ENCODE results near the gene TLDC2.

Gene TLDC2

DNA sequence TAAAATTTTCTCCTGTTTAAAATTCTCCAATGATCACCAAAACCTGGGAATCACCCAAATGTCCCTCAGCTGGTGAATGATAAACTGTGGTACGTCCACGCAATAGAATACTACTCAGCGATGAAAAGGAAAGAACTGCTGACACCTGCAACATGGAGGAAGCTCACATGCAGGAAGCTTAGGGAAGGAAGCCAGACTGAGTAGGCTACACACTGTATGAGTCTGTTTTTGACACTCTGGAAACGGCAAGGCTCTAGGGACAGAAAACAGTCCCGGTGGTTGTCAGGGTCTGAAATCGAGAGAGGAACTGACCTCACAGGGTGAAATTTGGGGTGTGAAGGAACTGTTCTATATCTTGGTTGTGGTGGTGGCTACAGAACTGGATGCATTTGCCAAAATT, 25.2 kb upstream of the TLDC2 start:
- DNase-seq: no peak

DNA sequence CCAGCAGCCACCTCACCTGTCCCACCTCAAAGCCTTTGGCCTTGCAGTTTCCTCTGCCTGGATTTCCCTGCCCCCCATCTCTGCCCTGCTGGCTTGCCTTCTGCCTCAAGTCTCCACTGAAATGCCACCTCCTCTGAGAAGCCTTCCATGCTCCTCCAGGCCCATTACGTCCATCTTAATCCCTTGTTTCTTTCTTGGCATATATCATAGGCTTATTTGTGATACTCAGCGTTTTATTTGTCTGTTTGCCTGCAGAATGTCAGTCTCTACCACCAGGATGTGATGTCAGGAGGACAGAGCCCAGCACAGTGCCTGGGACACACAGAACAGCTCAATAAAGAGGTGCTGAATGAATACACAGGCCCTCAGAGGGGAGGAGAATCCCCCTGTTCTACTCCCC, 24.4 kb upstream of the TLDC2 start:
- DNase-seq: no peak

DNA sequence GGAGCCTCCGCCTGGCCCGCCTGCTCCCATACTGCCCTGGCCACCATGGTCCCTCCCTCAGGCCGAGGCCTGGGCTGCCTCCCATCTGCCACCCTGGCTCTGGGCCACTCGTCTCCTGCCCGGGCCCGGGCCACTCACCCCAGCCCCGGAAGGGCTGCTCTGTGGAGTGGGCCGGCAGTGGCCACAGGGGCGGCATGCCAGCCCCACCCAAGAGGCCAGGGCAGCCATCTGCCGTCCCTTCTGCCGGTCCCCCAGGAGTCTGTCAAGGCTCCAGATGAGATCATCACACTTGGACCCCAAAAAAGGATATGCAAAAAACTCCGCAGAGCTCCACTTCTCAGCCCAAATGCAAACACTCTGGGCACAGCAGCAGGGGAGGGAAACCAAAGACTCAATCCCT, 23.8 kb upstream of the TLDC2 start:
- DNase-seq: no peak

DNA sequence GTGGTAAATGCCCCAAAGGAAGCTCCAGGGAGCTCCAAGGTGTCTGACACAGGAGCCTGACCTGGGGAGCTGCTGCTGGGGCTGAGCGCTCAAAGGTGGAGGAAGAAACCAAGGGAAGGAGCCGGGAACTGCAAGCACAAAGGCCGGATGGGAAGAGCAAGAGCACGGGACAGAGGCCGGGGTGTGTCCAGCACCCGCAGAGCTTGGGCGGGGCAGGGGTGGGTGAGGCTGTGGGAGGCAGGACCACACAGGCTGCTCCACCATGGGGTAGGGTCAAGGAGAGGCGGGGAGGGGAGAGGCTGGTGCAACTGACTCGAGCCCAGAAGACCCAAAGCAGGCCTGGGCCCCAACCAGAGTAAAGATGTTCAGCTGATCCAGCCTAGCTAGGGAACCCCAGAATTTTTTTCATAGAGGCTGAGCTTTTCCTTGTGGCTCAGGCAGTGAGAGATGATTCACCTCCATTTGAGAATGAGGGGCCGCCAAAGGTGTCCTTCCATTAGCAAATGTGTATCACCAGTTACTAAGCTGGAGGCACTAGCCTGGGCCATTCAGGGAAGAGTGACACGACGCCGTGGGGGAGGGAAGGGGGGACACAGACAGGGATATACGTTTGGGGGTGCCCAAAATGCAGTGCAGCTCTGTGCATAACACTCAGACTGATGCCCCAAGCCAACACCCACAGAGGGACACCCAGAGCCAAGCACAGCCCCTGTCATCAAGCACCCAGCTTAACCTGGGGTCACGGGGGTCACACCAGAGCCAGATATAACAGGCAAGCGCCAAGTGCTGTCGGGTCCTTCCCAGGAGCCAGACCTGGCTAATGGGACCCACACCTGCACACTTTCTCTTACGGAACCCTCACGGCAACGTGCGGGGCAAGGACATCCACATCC, 21.3 kb upstream of the TLDC2 start:
- DNase-seq: no peak

DNA sequence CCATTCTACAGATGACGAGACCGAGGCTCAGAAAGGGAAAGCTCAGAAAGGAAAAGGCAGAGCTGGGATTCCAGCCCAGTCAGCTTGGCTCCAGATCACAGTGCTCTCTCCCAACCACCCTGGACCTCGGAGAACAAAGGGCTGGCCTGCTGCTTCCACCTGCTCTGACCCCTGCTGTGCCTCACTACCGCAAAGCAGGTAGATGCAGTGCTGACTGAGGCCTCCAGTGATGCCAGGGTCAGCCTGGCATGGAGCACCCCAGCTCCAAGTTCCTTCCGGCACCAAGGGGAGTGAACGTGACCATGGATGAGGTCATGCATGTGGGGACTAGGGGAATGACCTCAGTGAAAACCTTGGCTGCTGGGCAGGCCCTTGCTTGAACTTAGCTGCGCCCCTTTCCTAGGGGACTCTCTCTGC, 20.7 kb upstream of the TLDC2 start:
- no peak for DNase-seq

DNA sequence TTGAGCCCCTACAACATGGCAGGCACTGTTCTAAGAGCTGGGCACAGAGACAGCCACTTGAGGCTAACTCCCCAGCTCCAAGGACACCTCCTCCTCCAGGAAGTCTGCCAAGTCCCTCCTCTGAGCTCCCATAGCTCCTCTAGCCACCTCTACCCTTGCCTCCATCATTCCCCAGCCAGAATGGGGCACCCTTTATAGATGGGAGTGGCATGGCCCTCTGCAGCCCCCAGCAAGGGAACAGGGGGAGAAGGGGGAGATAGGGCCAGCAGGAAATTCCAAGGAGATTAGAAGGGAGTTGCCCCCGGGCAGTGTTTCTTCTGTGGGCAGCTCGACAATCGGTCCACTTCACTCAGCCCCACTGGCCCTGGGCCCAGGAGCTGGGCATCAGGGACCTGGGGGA, 19.7 kb upstream of the TLDC2 start:
- DNase-seq: no peak

DNA sequence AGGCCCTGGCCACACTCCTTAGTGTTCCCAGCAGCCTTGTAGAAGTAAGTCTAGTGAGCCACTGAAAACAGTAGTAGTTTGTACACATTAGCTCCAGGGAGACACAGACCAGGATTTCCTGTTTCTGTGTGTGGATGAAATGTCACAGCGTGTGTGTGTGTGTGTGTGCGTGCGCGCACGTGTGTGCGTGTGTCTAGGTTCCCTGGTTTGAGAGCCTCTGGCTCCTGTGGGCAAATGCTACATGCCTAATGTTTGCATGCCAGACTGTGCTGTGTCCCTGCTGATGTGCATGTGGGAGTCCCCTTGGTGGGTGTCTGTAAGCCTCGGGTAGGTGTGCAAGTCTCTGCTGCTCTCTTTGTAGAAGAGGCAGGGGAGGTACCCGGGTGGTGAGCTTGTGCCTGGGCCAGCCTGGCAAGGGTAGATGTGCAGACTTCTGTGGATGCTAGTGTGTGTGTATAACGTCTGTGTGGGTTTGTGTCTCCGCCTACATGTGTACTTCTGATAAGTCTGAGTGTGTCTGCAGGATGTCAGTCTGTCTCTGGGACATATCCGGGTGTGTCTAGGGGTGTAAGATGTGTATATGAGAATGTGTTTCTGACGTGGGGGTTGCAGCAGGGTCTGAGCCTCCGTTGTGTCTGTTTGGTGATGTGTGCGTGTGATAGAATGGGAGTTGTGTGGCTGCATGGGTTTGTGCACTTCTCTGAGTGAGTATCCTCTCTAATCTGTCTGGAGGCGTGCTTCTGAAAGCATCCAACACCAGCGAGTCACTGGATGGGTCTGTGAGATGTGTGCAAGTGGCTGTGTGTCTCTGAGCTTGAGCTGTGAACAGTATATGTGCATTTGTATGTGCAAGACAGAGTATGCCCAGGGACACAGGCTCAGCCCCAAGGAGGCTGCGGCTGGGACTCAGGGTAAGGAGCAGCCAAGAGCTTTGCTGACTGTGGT, 19.0 kb upstream of the TLDC2 start:
- no peak for DNase-seq

DNA sequence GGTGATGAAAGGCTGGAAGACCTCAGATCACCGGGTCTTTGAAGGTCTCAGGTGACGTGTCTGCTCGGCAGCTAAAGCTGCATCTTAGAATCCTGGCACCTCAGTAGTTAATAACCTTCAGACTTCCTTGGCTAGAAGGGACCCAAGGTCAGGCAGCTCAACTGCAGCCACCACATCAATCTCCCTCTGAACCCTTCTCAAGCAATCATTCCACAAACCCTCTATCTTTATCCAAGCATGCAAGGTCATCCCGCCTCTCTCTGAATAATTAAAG, 16.7 kb upstream of the TLDC2 start:
- DNase-seq: no peak

DNA sequence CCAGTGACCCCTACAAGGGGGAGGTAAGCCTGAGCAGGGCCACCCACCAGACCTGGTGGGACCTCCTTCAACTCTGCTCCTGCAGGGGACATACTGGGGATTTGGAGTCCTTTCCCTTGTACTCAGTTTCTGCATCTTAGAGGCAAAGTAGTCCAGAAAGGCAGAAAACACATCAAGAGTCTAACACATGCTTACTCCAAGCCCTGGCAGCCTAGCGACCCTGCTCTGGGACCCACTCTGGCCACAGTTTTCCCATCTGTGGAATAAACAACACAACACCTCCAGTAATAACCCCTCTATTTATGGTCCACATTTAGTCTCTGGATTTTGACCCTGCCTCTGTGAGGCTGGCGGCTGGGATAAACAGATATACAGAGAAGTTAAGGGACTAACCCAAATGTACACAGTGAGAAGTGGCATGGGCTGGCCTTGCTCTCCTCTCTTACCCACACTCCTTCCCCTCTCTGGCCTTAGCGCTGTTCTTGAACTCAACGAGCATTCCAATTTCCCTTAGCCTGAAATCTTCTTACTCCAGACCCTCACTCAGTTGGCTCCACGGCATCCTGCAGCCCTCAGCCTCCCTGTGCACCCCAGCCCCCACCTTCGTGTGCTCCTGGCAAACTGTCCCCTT, 16.1 kb upstream of the TLDC2 start:
- DNase-seq: no peak

DNA sequence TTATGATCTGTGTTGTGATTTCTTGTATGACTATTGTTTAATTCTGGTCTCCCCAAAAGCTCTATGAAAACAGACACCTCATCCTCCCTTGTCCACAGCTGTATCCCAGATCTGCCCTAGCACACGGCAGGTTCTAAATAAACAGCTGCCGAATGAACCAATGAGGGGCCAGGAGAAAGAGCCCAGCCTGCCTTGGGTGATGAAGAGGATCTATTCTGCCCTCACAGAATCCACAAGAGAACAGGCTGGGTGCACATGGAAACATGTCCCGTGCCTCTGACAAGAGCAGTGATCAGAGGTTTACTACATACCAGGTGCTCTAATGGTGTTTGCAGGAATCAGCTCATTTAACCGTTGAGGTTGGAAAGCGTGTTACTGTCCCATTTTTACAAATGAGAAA, 15.6 kb upstream of the TLDC2 start:
- no peak for DNase-seq

DNA sequence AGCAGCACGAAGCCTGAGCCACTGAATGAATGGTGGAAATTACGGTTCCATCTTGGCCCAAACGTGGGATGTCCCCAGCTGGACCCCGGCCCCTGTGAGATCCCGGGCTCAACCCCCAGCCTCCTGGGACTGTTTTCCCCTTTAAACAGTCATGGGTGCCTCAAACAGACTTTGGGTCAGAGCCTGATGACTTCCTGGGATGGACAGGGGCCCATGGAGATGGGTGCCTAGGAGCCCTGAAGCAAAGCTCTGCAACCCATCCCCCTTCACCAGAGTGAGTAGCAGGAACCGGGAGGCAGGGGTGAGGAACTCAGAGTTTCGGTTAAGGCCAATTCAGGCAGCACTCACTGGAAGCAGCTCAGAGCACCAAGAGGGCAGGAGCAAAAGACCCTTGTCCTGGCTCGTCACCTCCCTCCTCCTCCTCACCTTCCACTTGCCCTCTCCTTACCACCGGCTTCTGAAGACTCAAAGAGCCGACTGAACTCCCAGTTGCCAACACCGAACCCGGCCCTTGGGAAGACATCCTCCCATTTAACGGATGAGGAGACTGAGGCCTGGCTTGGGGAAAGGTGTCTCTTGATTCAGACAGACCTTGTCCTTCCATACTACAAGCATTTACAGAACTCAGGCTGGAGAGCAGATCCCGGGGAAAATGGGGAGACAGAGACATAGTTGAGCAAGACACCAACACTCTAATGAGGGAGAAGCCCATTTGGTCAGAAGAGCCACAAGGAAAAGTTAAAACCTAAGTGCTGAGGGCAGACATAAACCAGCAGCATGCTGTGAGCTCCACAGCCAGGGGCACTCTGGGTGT, 14.9 kb upstream of the TLDC2 start:
- DNase-seq: no peak

DNA sequence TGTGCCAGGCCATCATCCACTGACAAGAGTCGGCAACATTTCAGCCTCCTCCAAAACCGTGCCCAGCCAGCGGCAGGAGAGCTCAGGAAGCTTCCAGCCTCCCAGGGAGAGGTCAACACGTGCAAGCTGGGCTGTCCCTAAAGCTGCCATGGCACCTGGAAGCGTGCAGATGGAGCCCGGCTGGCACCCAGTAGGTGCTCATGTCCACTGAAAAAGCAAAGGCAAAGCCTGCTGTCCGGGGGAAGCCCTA, 14.4 kb upstream of the TLDC2 start:
- no peak for DNase-seq

DNA sequence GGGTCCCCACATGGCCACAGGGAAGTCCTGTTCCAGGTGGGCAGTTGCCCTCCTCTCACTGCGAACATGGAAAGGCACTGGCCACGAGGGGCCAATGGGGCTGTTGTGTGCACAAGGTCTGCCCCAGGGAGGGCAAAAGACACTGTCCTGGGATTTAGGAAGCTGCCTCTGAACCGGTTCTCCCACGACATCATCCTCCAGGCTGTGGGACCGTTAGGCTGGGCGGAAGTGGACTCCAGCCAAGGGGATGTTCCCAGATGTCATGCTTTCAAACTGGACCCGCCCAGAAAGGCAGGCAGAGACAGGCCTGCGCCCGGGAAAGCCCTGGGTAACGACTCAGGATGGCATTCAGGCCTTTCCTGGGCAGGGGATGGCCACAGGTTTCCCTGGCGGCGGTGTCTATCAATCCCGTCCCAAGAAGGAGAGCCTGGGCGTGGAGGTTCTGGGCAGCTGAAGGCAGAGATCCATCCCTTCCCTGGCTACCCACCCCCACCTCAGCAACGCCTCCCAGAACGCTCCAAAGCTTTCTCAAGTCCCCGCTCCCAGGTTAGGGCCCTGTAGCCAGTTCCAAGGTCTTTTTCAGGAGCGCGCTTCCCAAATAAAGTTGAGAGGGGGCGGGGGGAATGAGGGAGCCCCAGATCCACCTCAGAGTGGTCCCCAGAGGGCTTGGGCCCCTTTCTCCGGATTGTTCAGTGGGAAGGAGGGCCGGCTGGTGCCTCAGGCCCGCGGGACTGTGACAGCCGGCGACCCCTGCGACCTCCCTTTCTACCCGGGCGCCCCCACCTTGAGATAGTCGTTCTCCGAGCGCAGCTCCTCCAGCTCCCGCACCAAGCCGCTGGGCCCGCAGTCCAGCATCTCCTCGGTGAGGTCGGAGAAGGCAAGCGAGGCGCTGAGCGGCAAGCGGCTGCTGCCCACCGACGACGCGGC, 13.8 kb upstream of the TLDC2 start:
- DNase-seq: no peak

DNA sequence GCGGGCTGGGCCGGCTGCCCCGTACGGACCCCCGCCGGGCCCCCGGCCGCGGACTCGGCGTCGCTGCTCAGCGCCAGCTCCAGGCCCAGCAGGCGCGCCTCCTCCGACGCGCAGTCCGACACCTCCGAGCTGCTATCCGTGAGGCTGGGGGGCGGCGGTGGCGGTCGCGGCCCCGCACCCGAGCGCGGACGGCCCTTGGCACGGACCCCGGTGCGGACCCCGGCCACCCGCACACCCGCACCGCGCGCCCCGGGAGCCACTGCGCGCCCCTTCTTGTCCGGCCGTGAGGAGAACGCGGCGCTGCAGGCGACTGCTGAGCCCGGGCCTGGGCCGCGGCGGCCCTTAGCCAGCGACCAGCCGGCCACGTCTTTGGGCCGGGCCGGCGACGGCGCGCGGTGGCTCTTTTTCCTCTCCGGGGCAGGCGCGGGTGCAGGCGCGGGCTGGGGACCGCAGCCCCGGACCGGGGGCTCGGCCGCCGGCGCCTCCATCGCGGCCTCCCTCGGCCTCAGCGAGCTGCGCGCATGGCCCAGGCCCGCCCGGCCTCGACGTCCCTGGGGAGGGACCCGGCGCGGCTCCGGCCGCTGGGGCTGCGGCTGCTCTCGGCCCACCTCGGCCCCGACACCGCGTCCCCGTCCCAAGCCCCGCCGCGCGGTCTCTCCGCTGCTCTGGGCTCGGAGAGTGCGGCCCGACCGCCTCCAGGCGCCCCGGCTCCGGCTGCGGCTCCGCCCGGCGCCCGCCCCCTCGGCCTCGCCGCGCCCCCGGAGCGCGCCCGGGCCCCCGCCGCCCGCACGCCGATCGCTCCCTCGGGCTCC, 12.9 kb upstream of the TLDC2 start:
- no peak for DNase-seq

DNA sequence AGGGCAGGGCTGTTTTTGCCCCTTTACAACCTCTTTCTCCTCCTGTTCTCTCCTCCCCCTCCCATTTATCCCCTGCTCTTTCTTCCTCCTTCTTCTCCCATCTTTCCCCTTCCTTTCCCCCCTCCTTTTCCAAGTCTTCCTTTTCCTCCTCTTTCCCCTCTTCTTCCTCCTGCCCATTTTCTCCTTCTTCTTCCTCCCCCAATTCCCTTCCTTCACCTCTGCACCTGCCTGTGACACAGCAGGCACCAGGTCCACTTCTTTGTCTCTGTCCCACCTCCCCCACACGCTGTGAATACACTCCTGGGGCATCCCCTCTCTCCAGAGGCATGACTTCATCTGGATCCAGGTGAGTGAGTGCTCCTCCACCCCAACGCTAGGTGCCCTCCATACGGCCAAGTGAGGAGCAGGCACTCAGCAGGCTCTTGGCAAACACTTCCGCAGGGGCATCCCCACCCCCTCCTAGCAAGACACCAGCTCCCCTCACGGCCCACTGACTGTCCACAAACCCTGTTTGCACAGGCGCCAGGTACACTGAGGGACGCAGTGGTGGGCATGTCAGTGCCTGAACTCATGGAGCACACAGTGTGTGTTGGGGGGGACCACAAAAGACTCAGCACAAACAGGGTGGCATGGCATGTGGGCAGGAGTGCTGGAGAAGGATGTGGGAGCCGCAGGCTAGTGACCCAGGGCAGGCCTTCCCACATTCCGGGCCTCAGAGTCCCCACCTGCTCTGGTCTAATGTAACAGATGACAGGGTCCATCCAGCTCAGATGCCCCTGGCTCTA, 10.7 kb upstream of the TLDC2 start:
- DNase-seq: no peak

DNA sequence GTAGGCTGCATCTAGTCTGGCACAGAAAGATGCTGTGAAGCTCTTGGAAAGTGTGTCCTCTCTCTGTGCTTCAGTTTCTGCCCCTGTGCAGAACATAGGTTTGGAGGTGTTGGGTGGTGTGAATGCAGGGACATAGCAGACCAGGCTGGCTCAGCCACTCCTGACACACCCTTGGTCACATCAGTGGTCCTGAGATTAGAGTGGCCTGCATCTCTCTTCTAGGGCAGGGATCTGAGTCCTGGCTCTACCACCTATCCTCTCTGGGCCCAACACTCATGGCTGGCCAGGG, 10.1 kb upstream of the TLDC2 start:
- no peak for DNase-seq

DNA sequence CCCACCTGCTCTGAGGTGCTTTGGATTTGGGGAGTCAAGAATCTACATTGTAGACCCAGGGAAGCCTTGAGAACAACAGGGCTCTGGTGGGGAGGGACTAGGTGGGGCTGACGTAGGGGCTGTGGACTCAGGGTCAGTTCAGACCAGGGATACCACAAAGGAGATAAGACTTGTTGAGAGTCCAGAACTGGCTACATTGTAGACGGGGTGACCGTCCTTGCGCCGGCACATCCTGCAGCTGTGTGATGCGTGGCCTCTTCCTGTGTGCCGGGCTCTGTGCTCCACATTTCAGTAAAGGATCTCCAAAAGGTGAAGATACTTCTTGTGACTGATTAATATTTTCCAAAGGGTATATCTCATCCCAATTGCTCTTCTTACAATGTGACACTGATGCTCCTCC, 9.8 kb upstream of the TLDC2 start:
- no peak for DNase-seq

DNA sequence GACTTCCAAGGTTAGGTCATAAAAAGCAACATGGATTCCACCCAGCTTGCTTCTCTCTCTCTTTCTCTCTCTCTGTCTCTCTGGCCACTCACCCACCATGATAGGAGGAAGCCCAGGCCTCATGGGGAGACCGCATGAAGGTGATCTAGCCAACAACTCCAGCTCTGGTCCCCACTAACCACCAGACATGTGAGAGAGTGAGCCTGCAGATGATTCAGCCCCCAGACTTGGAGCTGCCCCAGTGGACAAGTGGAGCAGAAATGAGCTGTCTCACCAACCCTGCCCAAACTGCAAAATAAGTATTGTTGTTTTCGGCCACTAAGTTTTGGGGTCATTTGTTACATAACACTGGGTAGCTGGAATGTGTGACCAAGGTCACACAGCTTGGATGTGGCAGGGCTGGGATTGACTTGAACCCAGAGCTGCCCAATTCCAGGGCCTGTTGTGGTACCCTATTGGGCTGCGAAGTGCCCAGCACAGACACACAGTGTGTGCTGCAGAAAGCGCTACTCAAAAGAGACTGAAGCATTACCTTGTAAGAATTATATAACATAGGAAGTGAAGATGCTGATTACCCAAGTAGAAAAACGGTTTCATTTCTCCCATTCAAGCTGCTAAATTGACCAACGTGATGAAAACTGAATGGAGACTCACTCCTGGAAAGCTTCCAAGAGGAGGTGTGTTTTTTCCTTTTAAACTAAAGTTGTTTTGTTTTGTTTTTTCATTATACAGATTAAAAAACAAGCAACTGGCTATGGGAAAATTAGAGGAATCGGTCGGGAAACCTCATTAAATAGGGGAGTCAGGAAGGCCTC, 9.1 kb upstream of the TLDC2 start:
- no peak for DNase-seq

Data from effector CD4-positive, alpha-beta T cell (primary cell).